Kidney (tissue), 14 donors: Measurements from ENCODE around the gene BDH1. TPM values are rescaled to one million over a fixed set of nuclear protein-coding genes. Genes with fewer than 3 reads are reported as not detected.
"Not testable (repeated sequence)": the region's sequence is repeated elsewhere in the genome, so short reads cannot be mapped to it uniquely, and the experiment has no call there.

Experiments
- DNase-seq, 5 donors: peaks; one replicate each; pipeline ENCODE4 v3.0.0-alpha.2; 2013 to 2020
- FAIRE-seq: peaks from 2 replicates; lab custom pipeline; 2012; peaks lifted over from hg19 to GRCh38; lab: Jason Lieb, UNC
- H3K27ac ChIP-seq, 2 donors: one replicate each; pipeline ENCODE4 v1.7.0; 2013; ENCODE audit warnings: low read depth in 2 of 2, low read length in 2 of 2, inconsistent platforms in 1 of 2
- H3K27me3 ChIP-seq: one replicate; pipeline ENCODE4 v1.7.1; 2013; ENCODE audit warnings: low read length, inconsistent platforms; ENCODE audit not compliant: control insufficient read depth, insufficient read depth
- H3K36me3 ChIP-seq, 3 donors: one replicate each; pipeline versions ENCODE4 v1.7.0 to v1.7.1; 2013; ENCODE audit warnings: low read length in 3 of 3, control low read depth in 1 of 3, inconsistent platforms in 1 of 3; ENCODE audit not compliant: insufficient read depth in 3 of 3, control insufficient read depth in 2 of 3
- H3K4me1 ChIP-seq, 3 donors: one replicate each; pipeline versions ENCODE4 v1.7.0 to v1.7.1; 2013; ENCODE audit warnings: low read length in 3 of 3, inconsistent platforms in 1 of 3, low read depth in 1 of 3; ENCODE audit not compliant: control insufficient read depth in 2 of 3, insufficient read depth in 2 of 3
- H3K4me3 ChIP-seq, 3 donors: one replicate each; pipeline versions ENCODE4 v1.7.0 to v1.8.1; 2013; ENCODE audit warnings: low read length in 3 of 3, control low read depth in 1 of 3, inconsistent platforms in 1 of 3
- H3K9ac ChIP-seq, 3 donors: one replicate each; pipeline versions ENCODE4 v1.7.0 to v1.7.1; 2013; ENCODE audit warnings: low read length in 3 of 3, control low read depth in 1 of 3, inconsistent platforms in 1 of 3
- H3K9me3 ChIP-seq, 3 donors: one replicate each; pipeline versions ENCODE4 v1.7.0 to v1.7.1; 2013; ENCODE audit warnings: low read length in 3 of 3, control low read depth in 1 of 3, inconsistent platforms in 1 of 3; ENCODE audit not compliant: control insufficient read depth in 2 of 3, insufficient read depth in 1 of 3
- intact Hi-C: fragments of 100-400 bp; cut with DNase I; formaldehyde crosslinking; loops from one replicate; pipeline ENCODE4 v1.11.1; 2022
- polyA plus RNA-seq: library from polyadenylated mRNA; stranded (reverse); fragments of 350-450 nt; fragmentation: Illumina TruSeq; extraction: RNeasy Lipid Tissue Mini Kit (QIAGEN cat#74804); gene quantifications from one replicate; pipeline ENCODE4 v1.2.3, GENCODE V29; 2014; ENCODE audit warnings: low read depth, low replicate concordance; ENCODE audit not compliant: insufficient read depth
- total RNA-seq: library from RNA; stranded (reverse); fragmentation: NEBNext Ultra II Directional; extraction: Animal tissue kit (Norgen Biotek cat#: 25700); gene quantifications from one replicate; pipeline ENCODE4 v1.2.1, GENCODE V29; 2021
- TF ChIP-seq, protein P1 (sequence below): IDR thresholded peaks from 3 replicates; pipeline ENCODE4 v1.5.1; 2012; ENCODE audit warnings: mild to moderate bottlenecking, moderate library complexity, borderline replicate concordance; ENCODE audit not compliant: insufficient read depth; ENCODE audit errors: extremely low read depth
- donor health status: control.
- donor health status: control.
- donor health status: control.
- donor health status: control.
- donor health status: control.
- donor health status: DM: yes; HTN: yes; CAD: no.
- donor health status: Normal renal cell carcinoma (clear cell type).

Gene BDH1
- total and polyA plus RNA-seq, 2 donors from 2014 or later, result 21.2 to 49.6 TPM

DNA sequence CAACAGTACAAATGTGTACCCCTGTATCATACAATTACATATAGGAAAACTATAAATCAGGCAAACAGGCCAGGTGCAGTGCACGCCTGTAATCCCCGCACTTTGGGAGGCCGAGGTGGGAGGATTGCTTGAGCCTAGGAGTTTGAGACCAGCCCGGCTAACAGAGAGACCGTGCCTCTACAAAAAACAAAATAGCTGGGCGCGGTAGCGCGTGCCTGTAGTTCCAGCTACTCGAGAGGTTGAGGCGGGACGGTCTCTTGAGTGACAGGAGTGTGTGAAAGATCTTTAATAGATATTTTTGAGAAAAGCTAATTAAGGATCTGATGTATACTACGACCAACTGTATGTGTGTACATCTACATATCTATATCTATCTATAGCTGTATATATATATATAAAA is 33.8 kb upstream of the BDH1 start:
- no peak for DNase-seq
- intact Hi-C loops, result no loop called here
- Histone ChIP-seq H3K36me3 (no peaks in the 10 kb centered on the region), H3K9me3 (no peaks in the 10 kb centered on the region), H3K27me3 (no peaks in the 10 kb centered on the region), H3K27ac (no peak overlapping the region), H3K4me1 (peaks cover 0 to 9% (median 3%) of the 10 kb centered on the region in 3 donors), H3K9ac (no peak overlapping the region), H3K4me3 (no peak overlapping the region)
- TF ChIP-seq, protein P1, sequence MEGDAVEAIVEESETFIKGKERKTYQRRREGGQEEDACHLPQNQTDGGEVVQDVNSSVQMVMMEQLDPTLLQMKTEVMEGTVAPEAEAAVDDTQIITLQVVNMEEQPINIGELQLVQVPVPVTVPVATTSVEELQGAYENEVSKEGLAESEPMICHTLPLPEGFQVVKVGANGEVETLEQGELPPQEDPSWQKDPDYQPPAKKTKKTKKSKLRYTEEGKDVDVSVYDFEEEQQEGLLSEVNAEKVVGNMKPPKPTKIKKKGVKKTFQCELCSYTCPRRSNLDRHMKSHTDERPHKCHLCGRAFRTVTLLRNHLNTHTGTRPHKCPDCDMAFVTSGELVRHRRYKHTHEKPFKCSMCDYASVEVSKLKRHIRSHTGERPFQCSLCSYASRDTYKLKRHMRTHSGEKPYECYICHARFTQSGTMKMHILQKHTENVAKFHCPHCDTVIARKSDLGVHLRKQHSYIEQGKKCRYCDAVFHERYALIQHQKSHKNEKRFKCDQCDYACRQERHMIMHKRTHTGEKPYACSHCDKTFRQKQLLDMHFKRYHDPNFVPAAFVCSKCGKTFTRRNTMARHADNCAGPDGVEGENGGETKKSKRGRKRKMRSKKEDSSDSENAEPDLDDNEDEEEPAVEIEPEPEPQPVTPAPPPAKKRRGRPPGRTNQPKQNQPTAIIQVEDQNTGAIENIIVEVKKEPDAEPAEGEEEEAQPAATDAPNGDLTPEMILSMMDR, result no peak
- no peak for FAIRE-seq

DNA sequence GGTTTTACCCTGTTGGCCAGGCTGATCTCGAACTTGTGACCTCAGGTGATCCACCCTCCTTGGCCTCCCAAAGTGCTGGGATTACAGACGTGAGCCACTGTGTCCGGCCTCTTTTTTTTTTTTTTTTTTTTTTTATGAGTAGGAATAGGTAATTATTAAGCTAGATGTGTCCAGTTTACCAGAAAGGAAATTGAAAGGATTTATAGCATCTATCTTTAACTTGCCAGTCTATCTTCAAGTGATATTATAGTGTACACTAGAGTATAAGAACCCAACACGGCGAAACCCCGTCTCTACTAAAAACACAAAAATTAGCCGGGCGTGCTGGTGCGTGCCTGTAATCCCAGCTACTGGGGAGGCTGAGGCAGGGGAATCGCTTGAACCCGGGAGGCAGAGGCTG is 31.0 kb upstream of the BDH1 start:
- H3K4me3 ChIP-seq, intact Hi-C loops, H3K4me1 ChIP-seq, H3K9ac ChIP-seq, DNase-seq, H3K27me3 ChIP-seq, FAIRE-seq, H3K36me3 ChIP-seq, H3K27ac ChIP-seq, H3K9me3 ChIP-seq: not testable (repeated sequence)

DNA sequence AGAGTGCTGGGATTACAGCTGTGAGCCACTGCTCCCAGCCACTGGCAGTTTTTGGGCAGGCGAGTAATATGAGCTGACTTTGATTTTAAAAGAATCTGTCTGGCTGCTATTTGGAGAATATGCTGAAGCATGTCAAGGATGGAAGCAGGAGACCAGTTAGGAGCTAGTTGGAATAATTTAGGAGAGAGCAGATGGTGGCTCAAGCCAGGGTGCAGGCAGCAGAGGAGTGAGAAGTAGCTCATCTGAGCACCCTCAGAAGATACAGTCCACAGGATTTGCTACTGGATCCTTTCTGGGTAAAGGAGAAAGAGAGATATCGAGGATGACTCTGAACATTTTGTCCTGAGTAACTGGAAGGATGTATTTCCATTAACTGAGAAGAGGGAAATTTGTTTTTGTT is 30.4 kb upstream of the BDH1 start:
- no peak for FAIRE-seq

DNA sequence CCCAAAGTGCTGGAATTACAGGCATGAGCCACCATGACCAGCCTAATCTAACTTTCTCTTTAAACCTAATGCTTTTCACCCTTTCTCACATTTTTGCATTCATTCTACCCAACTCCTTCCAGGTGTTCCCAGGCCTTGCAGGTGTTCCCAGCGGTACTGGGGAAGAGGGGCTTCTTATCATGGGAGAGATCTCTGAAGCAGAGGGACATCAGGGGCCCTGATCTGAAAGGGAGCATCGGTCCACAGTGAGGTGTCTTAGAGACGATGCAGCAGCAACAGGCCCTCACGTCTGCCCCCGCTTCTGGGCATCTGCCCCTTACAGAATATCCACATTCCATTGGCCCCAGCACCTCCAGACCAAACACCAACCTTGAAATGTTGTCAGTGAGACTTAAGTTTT is 29.0 kb upstream of the BDH1 start:
- H3K27ac ChIP-seq, result no peak overlapping the region
- TF ChIP-seq, protein P1, result no peak
- DNase-seq, result no peak
- H3K4me3 ChIP-seq, result no peak overlapping the region
- intact Hi-C loops, result no loop called here
- no peaks in the 10 kb centered on the region for H3K4me1 ChIP-seq
- H3K9me3 ChIP-seq, result no peaks in the 10 kb centered on the region
- H3K36me3 ChIP-seq, result no peaks in the 10 kb centered on the region
- H3K27me3 ChIP-seq, result no peaks in the 10 kb centered on the region
- no peak for FAIRE-seq
- no peak overlapping the region for H3K9ac ChIP-seq

More for the DNA sequence above, 30.4 kb upstream of the BDH1 start:
- Histone ChIP-seq H3K4me3 (no peak overlapping the region), H3K4me1 (peaks cover 0 to 9% (median 3%) of the 10 kb centered on the region in 3 donors), H3K9ac (no peak overlapping the region), H3K36me3 (no peaks in the 10 kb centered on the region), H3K27me3 (no peaks in the 10 kb centered on the region), H3K9me3 (no peaks in the 10 kb centered on the region), H3K27ac (no peak overlapping the region)
- TF ChIP-seq, protein P1, result no peak
- DNase-seq, result no peak
- intact Hi-C loops, result no loop called here
